Measurements from ENCODE around the gene KIF4B. TPM values are rescaled to one million over a fixed set of nuclear protein-coding genes. Genes with fewer than 3 reads are reported as not detected.
"Not testable (repeated sequence)": the region's sequence is repeated elsewhere in the genome, so short reads cannot be mapped to it uniquely, and the experiment has no call there.

Gene KIF4B, protein sequence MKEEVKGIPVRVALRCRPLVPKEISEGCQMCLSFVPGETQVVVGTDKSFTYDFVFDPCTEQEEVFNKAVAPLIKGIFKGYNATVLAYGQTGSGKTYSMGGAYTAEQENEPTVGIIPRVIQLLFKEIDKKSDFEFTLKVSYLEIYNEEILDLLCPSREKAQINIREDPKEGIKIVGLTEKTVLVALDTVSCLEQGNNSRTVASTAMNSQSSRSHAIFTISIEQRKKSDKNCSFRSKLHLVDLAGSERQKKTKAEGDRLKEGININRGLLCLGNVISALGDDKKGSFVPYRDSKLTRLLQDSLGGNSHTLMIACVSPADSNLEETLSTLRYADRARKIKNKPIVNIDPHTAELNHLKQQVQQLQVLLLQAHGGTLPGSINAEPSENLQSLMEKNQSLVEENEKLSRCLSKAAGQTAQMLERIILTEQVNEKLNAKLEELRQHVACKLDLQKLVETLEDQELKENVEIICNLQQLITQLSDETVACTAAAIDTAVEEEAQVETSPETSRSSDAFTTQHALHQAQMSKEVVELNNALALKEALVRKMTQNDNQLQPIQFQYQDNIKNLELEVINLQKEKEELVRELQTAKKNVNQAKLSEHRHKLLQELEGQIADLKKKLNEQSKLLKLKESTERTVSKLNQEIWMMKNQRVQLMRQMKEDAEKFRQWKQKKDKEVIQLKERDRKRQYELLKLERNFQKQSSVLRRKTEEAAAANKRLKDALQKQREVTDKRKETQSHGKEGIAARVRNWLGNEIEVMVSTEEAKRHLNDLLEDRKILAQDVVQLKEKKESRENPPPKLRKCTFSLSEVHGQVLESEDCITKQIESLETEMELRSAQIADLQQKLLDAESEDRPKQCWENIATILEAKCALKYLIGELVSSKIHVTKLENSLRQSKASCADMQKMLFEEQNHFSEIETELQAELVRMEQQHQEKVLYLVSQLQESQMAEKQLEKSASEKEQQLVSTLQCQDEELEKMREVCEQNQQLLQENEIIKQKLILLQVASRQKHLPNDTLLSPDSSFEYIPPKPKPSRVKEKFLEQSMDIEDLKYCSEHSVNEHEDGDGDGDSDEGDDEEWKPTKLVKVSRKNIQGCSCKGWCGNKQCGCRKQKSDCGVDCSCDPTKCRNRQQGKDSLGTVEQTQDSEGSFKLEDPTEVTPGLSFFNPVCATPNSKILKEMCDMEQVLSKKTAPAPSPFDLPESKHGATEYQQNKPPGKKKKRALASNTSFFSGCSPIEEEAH
- polyA plus RNA-seq = 0.01 TPM
- long read RNA-seq, donor 1 = 0 reads
- long read RNA-seq, donor 2 = 0 reads
- long read RNA-seq, donor 3 = 0 reads
- long read RNA-seq, donor 4 = 0 reads
- long read RNA-seq, donor 5 = 0 reads
- long read RNA-seq, donor 6 = 0 reads
- long read RNA-seq, donor 7 = 0 reads
- long read RNA-seq, donor 8 = 0 reads
- long read RNA-seq, donor 9 = 0 reads
- long read RNA-seq, donor 10 = 0 reads
- long read RNA-seq, donor 11 = 0 reads

DNA sequence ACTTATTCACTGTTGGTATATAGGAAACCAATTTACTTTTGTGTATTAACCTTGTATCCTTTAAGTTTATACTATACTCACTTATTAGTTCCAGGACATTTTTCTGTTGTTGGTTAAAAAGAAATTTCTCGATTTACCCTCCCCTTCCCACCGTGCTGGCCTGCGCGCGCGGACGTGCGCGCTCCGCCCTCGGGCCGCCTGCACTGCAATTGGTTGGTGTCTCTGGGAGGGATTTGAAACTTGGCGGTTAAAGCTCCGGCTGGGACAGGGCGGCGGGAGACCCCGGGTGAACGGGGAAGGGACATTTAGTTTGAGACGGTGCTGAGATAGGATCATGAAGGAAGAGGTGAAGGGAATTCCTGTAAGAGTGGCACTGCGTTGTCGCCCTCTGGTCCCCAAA, at the start of gene KIF4B:
KIF4B (plus strand) TSS at position 230 of the 400 bp plus-strand sequence; CDS start at position 335, 105 bp downstream.
- Histone ChIP-seq H3K4me3 (ENCODE audit: low read length) (no peak within 1 kb of the TSS), H3K27me3 (ENCODE audit: control insufficient read depth, insufficient read depth, low read length) (no peaks in the 10 kb centered on the region), H3K27ac (ENCODE audit: low read length) (no peak within 1 kb of the TSS), H3K36me3 (ENCODE audit: control insufficient read depth, insufficient read depth, low read length) (no peaks in the 10 kb centered on the region), H3K9me3 (ENCODE audit: control insufficient read depth, low read depth, low read length) (peaks cover 3% of the 10 kb centered on the region), H3K4me1 (ENCODE audit: control insufficient read depth, insufficient read depth, low read length) (no peaks in the 10 kb centered on the region)
- no CpG with 5 or more reads among the region's 21 CpGs for WGBS (ENCODE audit: insufficient coverage, low lambda C conversion rate)
- DNase-seq = no peak

DNA sequence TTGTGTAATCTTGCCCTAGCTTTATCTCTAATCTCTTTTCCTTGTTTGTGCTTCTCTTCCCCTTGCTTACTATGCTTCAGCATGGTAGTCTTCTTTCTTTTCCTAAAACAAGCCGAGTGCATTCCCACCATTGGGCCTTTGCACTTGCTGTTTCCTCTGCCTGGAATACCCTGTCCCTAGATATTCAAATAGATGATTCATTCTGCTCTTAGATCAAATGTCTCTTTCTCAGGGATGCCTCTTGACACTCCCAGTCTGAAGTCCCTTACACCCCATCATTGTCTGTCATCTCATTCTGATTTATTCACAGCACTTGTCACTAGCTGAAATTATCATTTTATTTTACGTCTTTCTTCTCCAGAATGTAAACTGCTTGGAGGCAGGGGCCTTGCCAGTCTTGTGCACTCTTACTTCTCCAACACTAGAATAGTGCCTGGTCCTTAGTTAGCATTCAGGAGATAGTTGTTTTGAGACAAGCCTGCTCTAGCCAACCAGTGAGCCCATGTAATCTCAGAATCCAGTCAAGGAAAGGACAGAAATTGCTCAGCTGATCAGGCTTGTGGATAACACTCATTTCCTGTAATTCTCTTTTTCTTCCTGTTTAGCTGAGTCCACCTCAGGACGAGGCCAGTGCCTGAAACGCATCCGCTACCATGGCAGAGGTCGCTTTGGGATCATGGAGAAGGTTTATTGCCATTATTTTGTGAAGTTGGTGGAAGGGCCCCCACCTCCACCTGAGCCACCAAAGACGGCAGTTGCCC, 47.3 kb upstream of the KIF4B start:
- no peak for DNase-seq
- Histone ChIP-seq H3K4me3 (ENCODE audit: low read length) (no peak overlapping the region), H3K27ac (ENCODE audit: low read length) (no peak overlapping the region), H3K4me1 (ENCODE audit: control insufficient read depth, insufficient read depth, low read length) (peaks cover 5% of the 10 kb centered on the region), H3K9me3 (ENCODE audit: control insufficient read depth, low read depth, low read length) (no peaks in the 10 kb centered on the region), H3K36me3 (ENCODE audit: control insufficient read depth, insufficient read depth, low read length) (peaks cover 26% of the 10 kb centered on the region), H3K27me3 (ENCODE audit: control insufficient read depth, insufficient read depth, low read length) (no peaks in the 10 kb centered on the region)
- WGBS (ENCODE audit: insufficient coverage, low lambda C conversion rate) = 50% methylated on average over 1 of the region's 7 CpGs

DNA sequence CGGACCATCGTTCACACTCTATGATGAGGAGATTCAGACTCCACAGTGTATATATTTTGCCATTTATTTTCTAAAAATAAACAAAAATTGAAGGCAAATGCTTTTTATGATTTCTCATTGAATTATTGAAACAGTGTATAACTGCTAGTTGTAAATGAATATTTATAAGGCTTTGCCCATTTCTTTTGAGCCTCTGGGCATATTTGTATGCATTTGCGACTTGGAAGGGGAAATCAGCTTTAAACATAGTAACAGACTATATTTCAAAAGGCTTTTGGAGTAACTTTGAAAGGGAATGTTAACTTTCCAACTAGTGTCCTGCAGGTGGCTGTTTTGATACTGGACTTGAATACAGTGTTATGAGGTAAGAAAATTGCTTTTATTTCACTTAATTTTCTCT, 46.7 kb upstream of the KIF4B start:
- Histone ChIP-seq H3K27ac (ENCODE audit: low read length) (no peak overlapping the region), H3K9me3 (ENCODE audit: control insufficient read depth, low read depth, low read length) (no peaks in the 10 kb centered on the region), H3K36me3 (ENCODE audit: control insufficient read depth, insufficient read depth, low read length) (peaks cover 21% of the 10 kb centered on the region), H3K27me3 (ENCODE audit: control insufficient read depth, insufficient read depth, low read length) (no peaks in the 10 kb centered on the region), H3K4me1 (ENCODE audit: control insufficient read depth, insufficient read depth, low read length) (peaks cover 5% of the 10 kb centered on the region), H3K4me3 (ENCODE audit: low read length) (no peak overlapping the region)
- 100% methylated on average over 1 of the region's 3 CpGs for WGBS (ENCODE audit: insufficient coverage, low lambda C conversion rate)
- DNase-seq = no peak

DNA sequence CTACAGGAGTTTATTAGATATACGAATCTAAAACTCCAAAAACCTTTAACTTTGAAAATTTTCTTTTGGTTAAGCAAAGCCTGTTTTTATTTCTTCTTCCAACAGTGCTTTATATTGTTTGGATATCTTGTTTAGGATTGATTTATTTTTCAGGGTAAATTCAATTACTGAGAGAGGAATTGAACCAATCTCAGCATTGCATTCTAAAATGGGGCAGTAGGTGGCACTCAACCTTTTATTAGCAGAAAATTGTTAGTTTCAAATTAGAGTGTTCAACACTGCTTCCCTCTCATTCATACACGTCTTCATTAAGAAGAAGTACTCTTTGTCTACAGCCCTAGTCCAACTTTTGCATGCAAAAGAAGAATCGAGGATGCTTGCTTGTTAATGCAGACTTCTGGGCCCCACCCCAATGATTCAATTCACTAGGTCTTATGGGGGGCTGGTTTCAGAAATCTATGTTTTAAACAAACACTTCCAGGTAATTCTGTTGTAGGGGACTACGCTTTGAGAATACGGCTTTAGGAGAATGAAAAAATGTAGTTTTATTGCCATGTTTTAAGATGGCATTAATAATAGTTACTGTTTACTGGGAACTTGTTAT, 46.0 kb upstream of the KIF4B start:
- DNase-seq = no peak
- H3K27ac ChIP-seq (ENCODE audit: low read length) = no peak overlapping the region
- no peaks in the 10 kb centered on the region for H3K9me3 ChIP-seq (ENCODE audit: control insufficient read depth, low read depth, low read length)
- peaks cover 18% of the 10 kb centered on the region for H3K36me3 ChIP-seq (ENCODE audit: control insufficient read depth, insufficient read depth, low read length)
- no CpG with 5 or more reads among the region's 5 CpGs for WGBS (ENCODE audit: insufficient coverage, low lambda C conversion rate)
- H3K4me3 ChIP-seq (ENCODE audit: low read length) = no peak overlapping the region
- peaks cover 5% of the 10 kb centered on the region for H3K4me1 ChIP-seq (ENCODE audit: control insufficient read depth, insufficient read depth, low read length)
- no peaks in the 10 kb centered on the region for H3K27me3 ChIP-seq (ENCODE audit: control insufficient read depth, insufficient read depth, low read length)

DNA sequence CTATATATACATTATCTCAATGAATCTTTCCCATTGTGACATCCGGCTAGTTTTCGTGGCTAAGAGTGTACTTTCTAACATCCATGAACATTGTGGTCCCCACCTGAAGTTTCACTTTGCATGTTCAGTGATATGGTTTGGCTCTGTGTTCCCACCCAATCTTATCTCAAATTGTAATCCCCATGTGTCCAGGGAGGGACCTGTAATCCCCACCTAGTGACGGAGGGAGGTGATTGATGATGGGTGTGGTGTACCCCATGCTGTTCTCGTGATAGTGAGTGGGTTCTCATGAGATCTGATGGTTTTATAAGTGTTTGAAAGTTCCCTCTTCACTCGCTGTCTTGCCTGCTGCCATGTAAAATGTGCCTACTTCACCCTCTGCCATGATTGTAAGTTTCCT, 44.6 kb upstream of the KIF4B start:
- no peaks in the 10 kb centered on the region for H3K9me3 ChIP-seq (ENCODE audit: control insufficient read depth, low read depth, low read length)
- no peak overlapping the region for H3K4me3 ChIP-seq (ENCODE audit: low read length)
- H3K27me3 ChIP-seq (ENCODE audit: control insufficient read depth, insufficient read depth, low read length) = no peaks in the 10 kb centered on the region
- no peak overlapping the region for H3K27ac ChIP-seq (ENCODE audit: low read length)
- H3K36me3 ChIP-seq (ENCODE audit: control insufficient read depth, insufficient read depth, low read length) = peaks cover 15% of the 10 kb centered on the region
- DNase-seq = no peak
- peaks cover 5% of the 10 kb centered on the region for H3K4me1 ChIP-seq (ENCODE audit: control insufficient read depth, insufficient read depth, low read length)
- no CpG with 5 or more reads among the region's 5 CpGs for WGBS (ENCODE audit: insufficient coverage, low lambda C conversion rate)

DNA sequence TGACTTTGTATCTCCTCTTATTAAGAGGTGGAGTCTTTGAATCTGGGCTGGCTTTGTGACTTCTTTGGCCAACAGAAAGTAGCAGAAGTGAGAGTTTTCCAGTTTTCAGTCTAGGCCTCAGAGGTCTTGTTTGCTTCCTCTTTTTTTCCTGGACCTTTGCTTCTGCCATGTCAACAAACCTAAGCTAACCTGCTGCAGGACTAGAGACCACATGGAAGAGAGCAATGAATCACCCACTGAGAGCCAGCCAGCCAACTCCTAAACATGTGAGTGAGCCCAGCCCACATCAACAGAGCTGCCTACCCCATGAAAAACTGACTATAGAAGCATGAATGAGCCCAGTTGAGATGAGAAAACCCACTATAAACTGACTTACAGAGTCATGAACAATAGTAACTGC, 42.8 kb upstream of the KIF4B start:
- H3K9me3 ChIP-seq (ENCODE audit: control insufficient read depth, low read depth, low read length) = no peaks in the 10 kb centered on the region
- H3K4me1 ChIP-seq (ENCODE audit: control insufficient read depth, insufficient read depth, low read length) = peaks cover 5% of the 10 kb centered on the region
- peaks cover 15% of the 10 kb centered on the region for H3K36me3 ChIP-seq (ENCODE audit: control insufficient read depth, insufficient read depth, low read length)
- no peak overlapping the region for H3K27ac ChIP-seq (ENCODE audit: low read length)
- H3K4me3 ChIP-seq (ENCODE audit: low read length) = no peak overlapping the region
- peak in 1 of 2 donors; percentile 18 for DNase-seq
- no peaks in the 10 kb centered on the region for H3K27me3 ChIP-seq (ENCODE audit: control insufficient read depth, insufficient read depth, low read length)

DNA sequence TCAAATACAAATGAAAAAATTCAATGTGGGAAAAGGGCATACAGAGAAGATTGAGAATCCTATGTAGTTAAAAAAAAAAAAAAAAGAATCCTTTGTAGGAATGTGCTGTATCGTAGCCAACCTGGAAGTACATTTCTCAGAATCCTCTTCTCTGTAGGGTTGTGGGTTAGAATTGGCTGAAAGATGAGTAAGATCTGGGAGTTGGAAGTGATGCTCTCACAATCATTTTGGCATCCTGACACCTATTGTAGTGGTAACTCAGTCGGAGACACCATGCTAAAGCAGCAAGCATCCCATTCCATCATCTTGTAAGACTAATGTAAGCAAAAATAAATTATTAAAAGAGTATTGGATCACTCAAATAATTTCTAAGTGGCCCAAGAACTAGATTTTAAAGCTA, 42.1 kb upstream of the KIF4B start:
- peaks cover 5% of the 10 kb centered on the region for H3K4me1 ChIP-seq (ENCODE audit: control insufficient read depth, insufficient read depth, low read length)
- H3K27ac ChIP-seq (ENCODE audit: low read length) = no peak overlapping the region
- no peaks in the 10 kb centered on the region for H3K27me3 ChIP-seq (ENCODE audit: control insufficient read depth, insufficient read depth, low read length)
- no peak for DNase-seq
- no CpG with 5 or more reads among the region's 2 CpGs for WGBS (ENCODE audit: insufficient coverage, low lambda C conversion rate)
- H3K36me3 ChIP-seq (ENCODE audit: control insufficient read depth, insufficient read depth, low read length) = peaks cover 13% of the 10 kb centered on the region
- no peaks in the 10 kb centered on the region for H3K9me3 ChIP-seq (ENCODE audit: control insufficient read depth, low read depth, low read length)
- no peak overlapping the region for H3K4me3 ChIP-seq (ENCODE audit: low read length)

DNA sequence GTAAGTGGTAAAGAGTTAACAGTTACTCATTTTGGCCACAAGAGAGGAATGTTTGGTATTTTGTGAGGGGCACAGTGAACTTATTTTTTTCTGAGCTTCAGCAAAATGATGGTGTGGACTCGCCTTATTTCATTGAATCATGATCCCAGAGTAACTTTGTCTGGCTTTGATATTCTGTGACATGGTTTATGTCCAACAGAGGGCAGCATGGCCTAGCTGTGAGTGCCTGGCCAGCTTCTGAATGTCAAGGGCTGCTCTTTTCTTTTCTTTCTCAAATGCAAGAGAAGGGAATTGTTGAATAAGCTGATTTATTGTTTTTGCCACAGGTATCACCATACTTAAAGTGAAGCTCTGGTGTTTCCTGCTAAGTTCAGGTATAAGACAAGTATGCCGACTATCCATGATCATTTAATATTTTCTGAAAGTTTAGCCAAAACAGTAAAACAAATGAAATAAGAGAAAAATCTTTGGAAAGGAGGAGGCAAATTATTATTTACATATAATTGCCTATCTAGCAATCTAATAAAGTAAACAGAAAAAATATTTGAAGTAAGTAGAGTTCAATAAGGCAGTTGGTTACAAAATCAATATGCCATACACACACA, 41.0 kb upstream of the KIF4B start:
- no peaks in the 10 kb centered on the region for H3K27me3 ChIP-seq (ENCODE audit: control insufficient read depth, insufficient read depth, low read length)
- H3K9me3 ChIP-seq (ENCODE audit: control insufficient read depth, low read depth, low read length) = no peaks in the 10 kb centered on the region
- peaks cover 10% of the 10 kb centered on the region for H3K36me3 ChIP-seq (ENCODE audit: control insufficient read depth, insufficient read depth, low read length)
- 100% methylated on average over 1 of the region's 2 CpGs for WGBS (ENCODE audit: insufficient coverage, low lambda C conversion rate)
- no peak overlapping the region for H3K27ac ChIP-seq (ENCODE audit: low read length)
- peaks cover 5% of the 10 kb centered on the region for H3K4me1 ChIP-seq (ENCODE audit: control insufficient read depth, insufficient read depth, low read length)
- DNase-seq = peak in 1 of 2 donors; percentile 11
- H3K4me3 ChIP-seq (ENCODE audit: low read length) = no peak overlapping the region

DNA sequence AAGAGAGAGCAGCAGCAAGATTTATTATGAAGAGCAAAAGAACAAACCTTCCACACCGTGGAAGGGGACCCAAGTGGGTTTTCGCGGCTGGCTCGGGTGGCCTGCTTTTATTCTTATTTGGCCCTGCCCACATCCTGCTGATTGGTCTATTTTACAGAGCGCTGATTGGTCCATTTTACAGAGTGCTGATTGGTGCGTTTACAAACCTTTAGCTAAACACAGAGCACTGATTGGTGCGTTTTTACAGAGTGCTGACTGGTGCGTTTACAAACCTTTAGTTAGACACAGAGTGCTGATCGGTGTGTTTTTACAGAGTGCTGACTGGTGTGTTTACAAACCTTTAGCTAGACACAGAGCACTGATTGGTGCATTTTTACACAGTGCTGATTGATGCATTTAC, 37.5 kb upstream of the KIF4B start:
- H3K27ac ChIP-seq (ENCODE audit: low read length); H3K9me3 ChIP-seq (ENCODE audit: control insufficient read depth, low read depth, low read length); H3K4me3 ChIP-seq (ENCODE audit: low read length); H3K4me1 ChIP-seq (ENCODE audit: control insufficient read depth, insufficient read depth, low read length); H3K27me3 ChIP-seq (ENCODE audit: control insufficient read depth, insufficient read depth, low read length); H3K36me3 ChIP-seq (ENCODE audit: control insufficient read depth, insufficient read depth, low read length); DNase-seq: not testable (repeated sequence)
- WGBS (ENCODE audit: insufficient coverage, low lambda C conversion rate) = 100% methylated on average over 1 of the region's 9 CpGs
